ENCODE measurements around the gene ABCB6.

The ABCB6 gene

GRCh38 chr2:219176818-219177551 is 41.8 kb downstream of the ABCB6 start, which contains the start of gene CNPPD1:
TSS of gene CNPPD1 (minus strand) at chr2:219176925. CDS start at chr2:219176828, 97 bp downstream.
- peak; percentile 87 for DNase-seq (ENCODE audit: low read depth)
- peak within 1 kb of the TSS; percentile 91 for H3K4me3 ChIP-seq (ENCODE audit: low read length)
- no peak for TF ChIP-seq CTCF (IDR thresholded peaks at IDR 0.05; ENCODE audit: insufficient read depth, low read depth, low read length, missing control alignments)

- peak; percentile 36 for DNase-seq (ENCODE audit: low read depth)
- TF ChIP-seq CTCF (IDR thresholded peaks at IDR 0.05; ENCODE audit: insufficient read depth, low read depth, low read length, missing control alignments) = peak; percentile 5
- peak overlapping the region; percentile 91 for H3K4me3 ChIP-seq (ENCODE audit: low read length)
Observed at GRCh38 chr2:219175928-219176817, 42.6 kb downstream of the ABCB6 start.

GRCh38 chr2:219175486-219175885 is 43.3 kb downstream of the ABCB6 start:
- peak overlapping the region; percentile 91 for H3K4me3 ChIP-seq (ENCODE audit: low read length)
- DNase-seq (ENCODE audit: low read depth) = no peak
- TF ChIP-seq CTCF (IDR thresholded peaks at IDR 0.05; ENCODE audit: insufficient read depth, low read depth, low read length, missing control alignments) = no peak

GRCh38 chr2:219174801-219175200 is 44.0 kb downstream of the ABCB6 start:
- H3K4me3 ChIP-seq (ENCODE audit: low read length) = no peak overlapping the region
- no peak for DNase-seq (ENCODE audit: low read depth)
- no peak for TF ChIP-seq CTCF (IDR thresholded peaks at IDR 0.05; ENCODE audit: insufficient read depth, low read depth, low read length, missing control alignments)

GRCh38 chr2:219174146-219174545 is 44.6 kb downstream of the ABCB6 start:
- TF ChIP-seq CTCF (IDR thresholded peaks at IDR 0.05; ENCODE audit: insufficient read depth, low read depth, low read length, missing control alignments) = no peak
- no peak for DNase-seq (ENCODE audit: low read depth)
- H3K4me3 ChIP-seq (ENCODE audit: low read length) = no peak overlapping the region

- no peak for TF ChIP-seq CTCF (IDR thresholded peaks at IDR 0.05; ENCODE audit: insufficient read depth, low read depth, low read length, missing control alignments)
- DNase-seq (ENCODE audit: low read depth) = no peak
- H3K4me3 ChIP-seq (ENCODE audit: low read length) = no peak overlapping the region
Observed at GRCh38 chr2:219173176-219173575, 45.6 kb downstream of the ABCB6 start.

Data from epithelial cell of esophagus (primary cell).